ENCODE data around the gene SCRN3.
A peak's percentile ranks its signal among the peaks of the same experiment; 100 is the strongest.
"Not testable (repeated sequence)": the region's sequence is repeated elsewhere in the genome, so short reads cannot be mapped to it uniquely, and the experiment has no call there.

Gene SCRN3

DNA sequence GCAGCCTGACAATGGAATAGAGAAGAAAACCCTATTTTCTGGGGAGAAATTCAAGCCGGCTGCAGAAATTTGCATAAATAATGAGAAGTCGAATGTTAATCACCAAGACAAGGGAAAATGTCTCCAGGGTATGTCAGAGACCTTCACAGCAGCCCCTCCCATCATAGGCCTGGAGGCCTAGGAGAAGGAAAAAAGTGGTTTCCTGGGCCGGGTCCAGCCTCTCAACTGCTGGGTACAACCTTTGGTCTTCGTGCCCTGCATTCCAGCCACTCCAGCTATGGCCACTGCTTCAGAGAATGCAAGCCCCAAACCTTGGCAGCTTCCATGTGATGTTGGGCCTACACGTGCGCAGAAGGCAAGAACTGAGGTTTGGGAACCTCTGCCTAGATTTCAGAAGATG, 6.0 kb upstream of the SCRN3 start:
- Mint-ChIP-seq H3K9me3 (peaks cover 7 to 10% of the 10 kb centered on the region in 2 donors), H3K27ac (no peak overlapping the region), H3K27me3 (no peaks in the 10 kb centered on the region), H3K4me3 (no peak overlapping the region), H3K4me1 (peaks cover 26% of the 10 kb centered on the region)
- ATAC-seq (no peak), DNase-seq (no peak)

- H3K4me3 Mint-ChIP-seq, H3K27me3 Mint-ChIP-seq, ATAC-seq, H3K27ac Mint-ChIP-seq, DNase-seq: not testable (repeated sequence)
- H3K4me1 Mint-ChIP-seq: peaks cover 27% of the 10 kb centered on the region
- H3K9me3 Mint-ChIP-seq: peaks cover 7 to 10% of the 10 kb centered on the region in 2 donors
These were observed 5.2 kb upstream of the SCRN3 start for GRCh38 chr2:174390303-174390702.

- no peak overlapping the region for H3K4me3 Mint-ChIP-seq
- no peaks in the 10 kb centered on the region for H3K27me3 Mint-ChIP-seq
- DNase-seq: no peak
- H3K9me3 Mint-ChIP-seq: peaks cover 7 to 10% of the 10 kb centered on the region in 2 donors
- no peak for ATAC-seq
- H3K4me1 Mint-ChIP-seq: peaks cover 43% of the 10 kb centered on the region
- H3K27ac Mint-ChIP-seq: no peak overlapping the region
These were observed 2.8 kb upstream of the SCRN3 start for GRCh38 chr2:174392706-174393105.

DNA sequence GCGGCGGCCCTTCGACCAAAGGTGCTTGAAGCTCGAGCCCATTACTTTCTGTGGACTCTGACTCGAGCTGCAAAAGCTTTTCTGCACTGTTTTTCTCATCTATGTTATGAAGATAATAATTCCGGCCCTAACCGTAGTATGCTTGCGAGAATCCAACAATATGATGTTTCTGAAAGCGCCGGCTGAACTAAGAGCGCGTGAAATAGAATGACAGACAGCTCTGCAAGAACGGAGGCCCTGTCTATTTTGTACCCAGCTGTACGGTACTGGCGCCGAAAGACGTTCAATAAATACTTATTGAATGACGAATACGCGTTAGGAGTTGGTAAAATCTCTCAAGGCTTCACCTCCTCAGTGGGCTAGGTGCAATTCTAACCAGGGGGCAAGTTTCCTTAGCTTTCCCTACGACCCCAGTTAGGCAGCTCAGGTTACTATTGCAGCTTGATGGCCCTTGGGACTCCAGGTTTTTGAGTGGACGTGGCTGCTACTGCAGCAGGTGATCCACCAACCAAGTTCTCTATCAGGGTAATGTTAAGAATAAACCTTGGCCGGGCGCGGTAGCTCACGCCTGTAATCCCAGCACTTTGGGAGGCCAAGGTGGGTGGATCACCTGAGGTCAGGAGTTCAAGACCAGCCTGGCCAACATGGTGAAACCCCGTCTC, 570 bp downstream of the SCRN3 start:
- H3K4me1 Mint-ChIP-seq: peaks cover 39% of the 10 kb centered on the region

GRCh38 chr2:174397773-174398172, 2.2 kb downstream of the SCRN3 start:
- Mint-ChIP-seq H3K9me3 (no peaks in the 10 kb centered on the region), H3K27me3 (no peaks in the 10 kb centered on the region), H3K4me1 (peaks cover 31% of the 10 kb centered on the region), H3K4me3 (no peak overlapping the region), H3K27ac (no peak overlapping the region)
- ATAC-seq (no peak), DNase-seq (no peak)

More for the DNA sequence above, 570 bp downstream of the SCRN3 start:
- H3K9me3 Mint-ChIP-seq: peaks cover 0 to 3% of the 10 kb centered on the region in 2 donors
- peak in 1 of 2 donors; percentile 15 for DNase-seq
- ATAC-seq: peak; percentile 61
- H3K27me3 Mint-ChIP-seq: no peaks in the 10 kb centered on the region
- peak overlapping the region; percentile 52 to 99 for H3K27ac Mint-ChIP-seq
- peak overlapping the region; percentile 97 to 98 for H3K4me3 Mint-ChIP-seq

DNA sequence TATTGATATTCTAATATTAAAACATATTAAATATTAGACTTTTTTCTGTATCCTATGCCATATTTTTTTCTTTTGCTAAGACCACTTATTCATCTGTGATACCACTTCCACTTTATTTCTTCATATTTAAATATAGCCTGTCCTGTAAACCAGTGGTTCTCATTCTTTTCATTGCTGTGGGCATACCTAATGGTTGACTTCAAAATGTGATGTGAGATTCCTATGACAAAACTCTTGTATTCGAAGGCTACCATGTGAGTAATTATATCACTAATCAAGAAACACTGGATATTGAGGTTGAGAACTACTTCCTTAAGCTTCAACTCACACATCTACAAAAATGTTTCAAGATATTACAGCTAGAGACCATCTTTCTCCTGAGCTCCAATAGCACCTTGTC, 3.6 kb downstream of the SCRN3 start:
- DNase-seq: no peak
- ATAC-seq: no peak
- Mint-ChIP-seq H3K27me3 (no peaks in the 10 kb centered on the region), H3K4me3 (no peak overlapping the region), H3K9me3 (no peaks in the 10 kb centered on the region), H3K4me1 (peaks cover 24% of the 10 kb centered on the region), H3K27ac (no peak overlapping the region)

- DNase-seq (no peak), ATAC-seq (no peak)
- no peak overlapping the region for H3K4me3 Mint-ChIP-seq
- H3K4me1 Mint-ChIP-seq: peaks cover 19% of the 10 kb centered on the region
- no peaks in the 10 kb centered on the region for H3K9me3 Mint-ChIP-seq
- H3K27me3 Mint-ChIP-seq: no peaks in the 10 kb centered on the region
- H3K27ac Mint-ChIP-seq: no peak overlapping the region
These were observed 5.3 kb downstream of the SCRN3 start for GRCh38 chr2:174400853-174401252.

DNA sequence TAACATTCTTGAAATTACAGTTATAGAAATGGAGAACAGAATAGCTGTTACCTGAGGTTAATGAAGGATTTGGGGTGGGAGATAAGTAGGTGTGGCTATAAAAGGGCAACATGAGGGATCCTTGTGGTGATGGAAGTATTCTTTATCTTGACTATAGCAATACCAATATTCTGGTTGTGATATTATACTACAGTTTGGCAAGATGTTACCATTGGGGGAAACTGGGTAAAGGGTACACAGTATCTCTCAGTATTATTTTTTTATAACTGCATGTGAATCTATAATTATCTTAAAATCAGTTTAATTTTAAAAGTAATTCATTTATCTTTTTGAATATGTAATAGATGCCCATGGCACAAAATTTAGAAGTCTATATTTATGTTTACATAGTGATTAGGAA, 8.1 kb downstream of the SCRN3 start:
- Mint-ChIP-seq H3K4me1 (no peaks in the 10 kb centered on the region), H3K4me3 (no peak overlapping the region), H3K9me3 (no peaks in the 10 kb centered on the region), H3K27ac (no peak overlapping the region), H3K27me3 (no peaks in the 10 kb centered on the region)
- ATAC-seq (no peak), DNase-seq (no peak)

DNA sequence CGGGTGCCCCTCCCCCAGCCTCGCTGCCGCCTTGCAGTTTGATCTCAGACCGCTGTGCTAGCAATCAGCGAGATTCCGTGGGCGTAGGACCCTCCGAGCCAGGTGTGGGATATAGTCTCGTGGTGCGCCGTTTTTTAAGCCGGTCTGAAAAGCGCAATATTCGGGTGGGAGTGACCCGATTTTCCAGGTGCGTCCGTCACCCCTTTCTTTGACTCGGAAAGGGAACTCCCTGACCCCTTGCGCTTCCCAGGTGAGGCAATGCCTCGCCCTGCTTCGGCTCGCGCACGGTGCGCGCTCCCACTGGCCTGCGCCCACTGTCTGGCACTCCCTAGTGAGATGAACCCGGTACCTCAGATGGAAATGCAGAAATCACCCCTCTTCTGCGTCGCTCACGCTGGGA, 14.5 kb downstream of the SCRN3 start:
- not testable (repeated sequence) for H3K9me3 Mint-ChIP-seq, DNase-seq, H3K4me1 Mint-ChIP-seq, H3K27ac Mint-ChIP-seq, ATAC-seq, H3K27me3 Mint-ChIP-seq
- H3K4me3 Mint-ChIP-seq: peak overlapping the region in 1 of 2 donors; percentile 44

DNA sequence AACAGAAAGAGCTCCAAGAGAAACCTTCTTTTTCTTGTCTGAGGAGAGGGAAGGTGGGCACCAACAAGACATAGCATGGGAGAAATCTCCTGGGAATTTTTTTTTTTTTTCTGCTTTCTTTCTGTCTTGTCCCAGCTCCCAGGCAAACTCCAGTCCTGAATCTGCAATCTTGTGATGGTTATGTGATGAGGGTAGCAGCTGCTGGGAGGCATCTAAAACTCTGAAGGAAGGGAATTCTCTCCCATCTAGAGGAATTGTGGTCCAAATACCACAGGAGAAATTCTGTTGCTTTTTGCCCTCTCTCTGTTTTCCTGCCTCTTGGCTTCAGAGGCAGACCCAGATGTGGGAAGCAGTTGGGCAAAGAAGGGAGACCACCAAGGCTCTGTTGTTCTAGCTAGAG, 16.7 kb downstream of the SCRN3 start:
- ATAC-seq: no peak
- no peaks in the 10 kb centered on the region for H3K9me3 Mint-ChIP-seq
- no peak for DNase-seq
- H3K4me3 Mint-ChIP-seq: no peak overlapping the region
- H3K27me3 Mint-ChIP-seq: no peaks in the 10 kb centered on the region
- no peaks in the 10 kb centered on the region for H3K4me1 Mint-ChIP-seq
- no peak overlapping the region for H3K27ac Mint-ChIP-seq

GRCh38 chr2:174428214-174428613, 32.7 kb downstream of the SCRN3 start:
- ATAC-seq: no peak
- H3K4me1 Mint-ChIP-seq: no peaks in the 10 kb centered on the region
- H3K27me3 Mint-ChIP-seq: no peaks in the 10 kb centered on the region
- H3K27ac Mint-ChIP-seq: no peak overlapping the region
- no peak for DNase-seq
- H3K4me3 Mint-ChIP-seq: no peak overlapping the region
- H3K9me3 Mint-ChIP-seq: peaks cover 0 to 8% of the 10 kb centered on the region in 2 donors

DNA sequence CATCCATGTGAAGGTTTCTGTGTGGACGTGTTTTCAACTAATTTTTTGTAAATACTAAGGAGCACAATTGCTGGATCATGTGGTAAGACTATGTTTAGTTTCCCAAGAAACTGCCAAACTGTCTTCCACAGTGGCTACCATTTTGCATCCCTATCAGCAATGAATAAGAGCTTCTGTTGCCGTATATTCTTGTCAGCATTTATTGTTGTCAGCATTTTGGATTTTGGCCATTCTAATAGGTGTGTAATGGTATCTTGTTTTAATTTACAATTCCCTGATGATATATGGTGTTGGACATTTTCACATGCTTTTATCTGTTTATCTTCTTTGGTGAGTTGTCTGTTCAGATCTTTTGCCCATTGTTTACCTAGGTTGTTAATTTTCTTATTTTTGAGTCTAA, 34.5 kb downstream of the SCRN3 start:
- peaks cover 0 to 8% of the 10 kb centered on the region in 2 donors for H3K9me3 Mint-ChIP-seq
- H3K4me1 Mint-ChIP-seq: no peaks in the 10 kb centered on the region
- H3K27ac Mint-ChIP-seq: peak overlapping the region in 1 of 2 donors; percentile 44
- H3K27me3 Mint-ChIP-seq: no peaks in the 10 kb centered on the region
- no peak overlapping the region for H3K4me3 Mint-ChIP-seq
- DNase-seq (no peak), ATAC-seq (no peak)

GRCh38 chr2:174431902-174432301, 36.4 kb downstream of the SCRN3 start:
- H3K4me1 Mint-ChIP-seq: no peaks in the 10 kb centered on the region
- H3K4me3 Mint-ChIP-seq: no peak overlapping the region
- ATAC-seq (no peak), DNase-seq (no peak)
- no peaks in the 10 kb centered on the region for H3K27me3 Mint-ChIP-seq
- H3K9me3 Mint-ChIP-seq: peaks cover 0 to 8% of the 10 kb centered on the region in 2 donors
- H3K27ac Mint-ChIP-seq: no peak overlapping the region

GRCh38 chr2:174436351-174436750, 40.8 kb downstream of the SCRN3 start:
- Mint-ChIP-seq H3K4me1 (no peaks in the 10 kb centered on the region), H3K4me3 (no peak overlapping the region), H3K27me3 (no peaks in the 10 kb centered on the region), H3K9me3 (no peaks in the 10 kb centered on the region), H3K27ac (no peak overlapping the region)
- DNase-seq: no peak
- ATAC-seq: no peak

- no peaks in the 10 kb centered on the region for H3K27me3 Mint-ChIP-seq
- no peaks in the 10 kb centered on the region for H3K4me1 Mint-ChIP-seq
- ATAC-seq (no peak), DNase-seq (no peak)
- no peak overlapping the region for H3K4me3 Mint-ChIP-seq
- H3K27ac Mint-ChIP-seq: peak overlapping the region in 1 of 2 donors; percentile 63
- no peaks in the 10 kb centered on the region for H3K9me3 Mint-ChIP-seq
These were observed 42.8 kb downstream of the SCRN3 start for GRCh38 chr2:174438146-174438886.

- no peaks in the 10 kb centered on the region for H3K9me3 Mint-ChIP-seq
- ATAC-seq (no peak), DNase-seq (no peak)
- H3K4me3 Mint-ChIP-seq: no peak overlapping the region
- H3K27ac Mint-ChIP-seq: no peak overlapping the region
- H3K27me3 Mint-ChIP-seq: no peaks in the 10 kb centered on the region
- H3K4me1 Mint-ChIP-seq: no peaks in the 10 kb centered on the region
These were observed 43.8 kb downstream of the SCRN3 start for GRCh38 chr2:174439323-174439722.
